Midbrain (tissue), 1 donor: ENCODE measurements around the gene CUEDC1.
"Not testable (repeated sequence)": the region's sequence is repeated elsewhere in the genome, so short reads cannot be mapped to it uniquely, and the experiment has no call there.

ENCODE experiments used
- DNase-seq: peaks from one replicate; lab custom pipeline; 2025; lab: John Stamatoyannopoulos, UW

The CUEDC1 gene

GRCh38 chr17:57859601-57860413, 95.4 kb downstream of the CUEDC1 start:
- no peak for DNase-seq

- DNase-seq, result no peak
These were observed 96.4 kb downstream of the CUEDC1 start for GRCh38 chr17:57858838-57859237.

GRCh38 chr17:57856792-57857620, 98.2 kb downstream of the CUEDC1 start:
- DNase-seq, result no peak

GRCh38 chr17:57855391-57856035, 99.7 kb downstream of the CUEDC1 start:
- no peak for DNase-seq

- peak; percentile 50 for DNase-seq
These were observed 101.5 kb downstream of the CUEDC1 start for GRCh38 chr17:57853695-57854094.

GRCh38 chr17:57852955-57853328, 102.3 kb downstream of the CUEDC1 start:
- no peak for DNase-seq

GRCh38 chr17:57852092-57852954, 102.9 kb downstream of the CUEDC1 start:
- no peak for DNase-seq

- DNase-seq, result peak; percentile 98
These were observed 105.1 kb downstream of the CUEDC1 start, which contains the start of gene MRPS23 for GRCh38 chr17:57849874-57850754. TSS of gene MRPS23 (minus strand) at chr17:57850044. CDS start at chr17:57850010, 34 bp downstream.

GRCh38 chr17:57849163-57849873, 105.9 kb downstream of the CUEDC1 start:
- no peak for DNase-seq

GRCh38 chr17:57846056-57846945, 108.9 kb downstream of the CUEDC1 start:
- DNase-seq, result not testable (repeated sequence)

GRCh38 chr17:57842280-57842679, 112.9 kb downstream of the CUEDC1 start:
- no peak for DNase-seq

- no peak for DNase-seq
These were observed 115.7 kb downstream of the CUEDC1 start for GRCh38 chr17:57839571-57839923.

- no peak for DNase-seq
These were observed 116.2 kb downstream of the CUEDC1 start for GRCh38 chr17:57838857-57839570.

- DNase-seq, result no peak
These were observed 116.8 kb downstream of the CUEDC1 start for GRCh38 chr17:57838453-57838852.

GRCh38 chr17:57835333-57835900, 119.8 kb downstream of the CUEDC1 start:
- DNase-seq, result no peak

- no peak for DNase-seq
These were observed 121.0 kb downstream of the CUEDC1 start for GRCh38 chr17:57834146-57834741.

GRCh38 chr17:57833179-57833939, 121.9 kb downstream of the CUEDC1 start:
- DNase-seq, result peak; percentile 67
